Tibial nerve (tissue), 3 donors: ENCODE measurements around the gene ZBTB12.

Source experiments
- POLR2A ChIP-seq, 2 donors: fragments of 450-650 bp; IDR thresholded peaks; one replicate each; pipeline ENCODE4 v1.6.1; 2017; ENCODE audit warnings: antibody characterized with exemption in 2 of 2, mild to moderate bottlenecking in 2 of 2, moderate library complexity in 2 of 2
- TF ChIP-seq, protein P1 (sequence below), 5 experiments: fragments of 200-600 bp in 3 of 5; fragments of 450-650 bp in 2 of 5; sonication (generic) in 3 of 5; IDR thresholded peaks; one replicate each; pipeline ENCODE4 v1.5.1; 2016 to 2019; ENCODE audit warnings: antibody characterized with exemption in 5 of 5, mild to moderate bottlenecking in 3 of 5, moderate library complexity in 2 of 5

DNA sequence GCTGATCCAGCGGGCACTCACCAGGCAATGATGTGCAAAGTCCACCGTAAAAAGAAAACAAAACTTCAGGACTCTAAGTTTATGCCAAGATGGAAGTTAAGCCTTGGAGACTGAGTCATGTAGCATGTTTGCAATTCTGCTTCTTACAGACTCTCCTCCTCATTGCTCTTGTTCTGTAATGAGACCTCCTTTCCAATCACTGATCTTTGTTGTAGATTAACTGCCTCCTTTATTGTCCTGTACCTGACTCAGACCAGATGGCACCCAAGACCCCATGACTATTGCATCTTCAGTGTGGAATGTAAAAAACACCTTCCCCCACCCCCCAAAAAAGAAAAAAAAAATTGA, 50.4 kb downstream of the ZBTB12 start:
- TF ChIP-seq, protein P1, sequence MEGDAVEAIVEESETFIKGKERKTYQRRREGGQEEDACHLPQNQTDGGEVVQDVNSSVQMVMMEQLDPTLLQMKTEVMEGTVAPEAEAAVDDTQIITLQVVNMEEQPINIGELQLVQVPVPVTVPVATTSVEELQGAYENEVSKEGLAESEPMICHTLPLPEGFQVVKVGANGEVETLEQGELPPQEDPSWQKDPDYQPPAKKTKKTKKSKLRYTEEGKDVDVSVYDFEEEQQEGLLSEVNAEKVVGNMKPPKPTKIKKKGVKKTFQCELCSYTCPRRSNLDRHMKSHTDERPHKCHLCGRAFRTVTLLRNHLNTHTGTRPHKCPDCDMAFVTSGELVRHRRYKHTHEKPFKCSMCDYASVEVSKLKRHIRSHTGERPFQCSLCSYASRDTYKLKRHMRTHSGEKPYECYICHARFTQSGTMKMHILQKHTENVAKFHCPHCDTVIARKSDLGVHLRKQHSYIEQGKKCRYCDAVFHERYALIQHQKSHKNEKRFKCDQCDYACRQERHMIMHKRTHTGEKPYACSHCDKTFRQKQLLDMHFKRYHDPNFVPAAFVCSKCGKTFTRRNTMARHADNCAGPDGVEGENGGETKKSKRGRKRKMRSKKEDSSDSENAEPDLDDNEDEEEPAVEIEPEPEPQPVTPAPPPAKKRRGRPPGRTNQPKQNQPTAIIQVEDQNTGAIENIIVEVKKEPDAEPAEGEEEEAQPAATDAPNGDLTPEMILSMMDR (IDR thresholded peaks at IDR 0.05): no peak
- no peak for TF ChIP-seq POLR2A (IDR thresholded peaks at IDR 0.05)
